Ishikawa (cell line): ENCODE data around the gene ROBO3.

ENCODE experiments used
- CEBPB ChIP-seq: IDR thresholded peaks from 2 replicates; pipeline ENCODE4 v1.6.1; 2012
- CREB1 ChIP-seq: IDR thresholded peaks from 2 replicates; pipeline ENCODE4 v1.6.1; 2012; ENCODE audit warnings: low read depth
- EGR1 ChIP-seq: IDR thresholded peaks from 2 replicates; pipeline ENCODE4 v1.6.1; 2012
- EP300 ChIP-seq: IDR thresholded peaks from 2 replicates; pipeline ENCODE4 v1.6.1; 2012; ENCODE audit warnings: borderline replicate concordance
- FOXM1 ChIP-seq: IDR thresholded peaks from 2 replicates; pipeline ENCODE4 v1.6.1; 2012; ENCODE audit warnings: low read depth, borderline replicate concordance
- NFIC ChIP-seq: IDR thresholded peaks from 2 replicates; pipeline ENCODE4 v1.6.1; 2012
- RAD21 ChIP-seq: IDR thresholded peaks from 2 replicates; pipeline ENCODE4 v1.6.1; 2012; ENCODE audit warnings: low read depth
- TAF1 ChIP-seq: IDR thresholded peaks from 2 replicates; pipeline ENCODE4 v1.6.1; 2012; ENCODE audit warnings: low read depth, mild to moderate bottlenecking
- TCF12 ChIP-seq: IDR thresholded peaks from 2 replicates; pipeline ENCODE4 v1.6.1; 2012; ENCODE audit warnings: low read depth
- TEAD4 ChIP-seq: IDR thresholded peaks from 2 replicates; pipeline ENCODE4 v1.6.1; 2012
- USF1 ChIP-seq: IDR thresholded peaks from 2 replicates; pipeline ENCODE4 v1.6.1; 2012
- YY1 ChIP-seq: IDR thresholded peaks from 2 replicates; pipeline ENCODE4 v1.6.1; 2012; ENCODE audit warnings: low read depth
- ZBTB7A ChIP-seq: IDR thresholded peaks from 2 replicates; pipeline ENCODE4 v1.6.1; 2012; ENCODE audit warnings: low read depth
- TF ChIP-seq, protein P1 (sequence below): IDR thresholded peaks from 2 replicates; pipeline ENCODE4 v1.6.1; 2012
- TF ChIP-seq, protein P2 (sequence below): IDR thresholded peaks from 2 replicates; pipeline ENCODE4 v1.6.1; 2012; ENCODE audit warnings: low read depth, mild to moderate bottlenecking

ROBO3 gene

DNA sequence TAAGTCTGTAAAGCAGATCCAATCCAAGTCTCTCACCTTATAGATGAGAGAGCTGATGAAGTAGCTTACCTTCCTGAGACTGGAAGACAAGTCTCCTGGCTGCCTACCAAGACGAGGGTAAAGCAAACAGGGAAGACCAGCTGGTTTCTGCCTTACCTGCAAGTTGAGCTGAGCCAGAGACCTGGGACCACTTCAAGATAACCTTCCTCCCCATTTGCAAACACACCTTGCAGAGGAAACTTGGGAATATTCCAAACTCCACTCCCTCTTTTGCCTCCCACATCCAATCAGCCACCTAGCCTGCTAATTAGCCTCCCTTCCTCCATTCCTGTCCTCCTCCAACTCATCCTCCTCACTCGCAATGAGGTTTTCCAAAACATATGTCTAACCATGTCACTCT lies 23.4 kb upstream of the ROBO3 start:
- no peak for TF ChIP-seq TEAD4
- no peak for TF ChIP-seq CREB1
- TF ChIP-seq, protein P1, sequence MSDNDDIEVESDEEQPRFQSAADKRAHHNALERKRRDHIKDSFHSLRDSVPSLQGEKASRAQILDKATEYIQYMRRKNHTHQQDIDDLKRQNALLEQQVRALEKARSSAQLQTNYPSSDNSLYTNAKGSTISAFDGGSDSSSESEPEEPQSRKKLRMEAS, result no peak
- TF ChIP-seq, protein P2, sequence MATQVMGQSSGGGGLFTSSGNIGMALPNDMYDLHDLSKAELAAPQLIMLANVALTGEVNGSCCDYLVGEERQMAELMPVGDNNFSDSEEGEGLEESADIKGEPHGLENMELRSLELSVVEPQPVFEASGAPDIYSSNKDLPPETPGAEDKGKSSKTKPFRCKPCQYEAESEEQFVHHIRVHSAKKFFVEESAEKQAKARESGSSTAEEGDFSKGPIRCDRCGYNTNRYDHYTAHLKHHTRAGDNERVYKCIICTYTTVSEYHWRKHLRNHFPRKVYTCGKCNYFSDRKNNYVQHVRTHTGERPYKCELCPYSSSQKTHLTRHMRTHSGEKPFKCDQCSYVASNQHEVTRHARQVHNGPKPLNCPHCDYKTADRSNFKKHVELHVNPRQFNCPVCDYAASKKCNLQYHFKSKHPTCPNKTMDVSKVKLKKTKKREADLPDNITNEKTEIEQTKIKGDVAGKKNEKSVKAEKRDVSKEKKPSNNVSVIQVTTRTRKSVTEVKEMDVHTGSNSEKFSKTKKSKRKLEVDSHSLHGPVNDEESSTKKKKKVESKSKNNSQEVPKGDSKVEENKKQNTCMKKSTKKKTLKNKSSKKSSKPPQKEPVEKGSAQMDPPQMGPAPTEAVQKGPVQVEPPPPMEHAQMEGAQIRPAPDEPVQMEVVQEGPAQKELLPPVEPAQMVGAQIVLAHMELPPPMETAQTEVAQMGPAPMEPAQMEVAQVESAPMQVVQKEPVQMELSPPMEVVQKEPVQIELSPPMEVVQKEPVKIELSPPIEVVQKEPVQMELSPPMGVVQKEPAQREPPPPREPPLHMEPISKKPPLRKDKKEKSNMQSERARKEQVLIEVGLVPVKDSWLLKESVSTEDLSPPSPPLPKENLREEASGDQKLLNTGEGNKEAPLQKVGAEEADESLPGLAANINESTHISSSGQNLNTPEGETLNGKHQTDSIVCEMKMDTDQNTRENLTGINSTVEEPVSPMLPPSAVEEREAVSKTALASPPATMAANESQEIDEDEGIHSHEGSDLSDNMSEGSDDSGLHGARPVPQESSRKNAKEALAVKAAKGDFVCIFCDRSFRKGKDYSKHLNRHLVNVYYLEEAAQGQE, result no peak
- TF ChIP-seq FOXM1, result no peak
- no peak for TF ChIP-seq TAF1
- TF ChIP-seq RAD21, result no peak
- TF ChIP-seq ZBTB7A, result no peak
- TF ChIP-seq NFIC, result no peak
- no peak for TF ChIP-seq YY1
- TF ChIP-seq EP300, result no peak
- no peak for TF ChIP-seq CEBPB

DNA sequence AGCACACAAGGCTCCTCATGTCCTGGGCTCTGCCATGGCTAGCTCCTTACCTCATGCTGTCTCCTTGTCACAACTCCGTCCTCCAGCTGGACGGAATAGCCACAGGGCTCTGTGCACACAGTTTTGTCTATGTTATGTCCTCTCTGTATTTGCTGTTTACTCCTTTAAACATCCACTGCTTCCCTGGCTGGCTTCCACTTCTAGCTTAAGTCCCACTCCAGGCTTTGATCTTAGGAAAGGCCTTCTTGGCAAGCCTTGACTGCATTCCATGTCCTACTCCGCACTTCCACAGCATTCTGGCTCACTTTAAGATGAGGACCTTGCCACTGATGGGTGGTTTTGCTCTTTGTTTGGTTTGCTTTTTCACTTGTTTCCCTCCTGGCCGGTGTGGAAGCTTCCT lies 22.9 kb upstream of the ROBO3 start:
- no peak for TF ChIP-seq TEAD4

- TF ChIP-seq RAD21 (no peak), EGR1 (no peak), ZBTB7A (no peak), USF1 (no peak), CEBPB (no peak)
Measured at GRCh38 chr11:124843616-124843910, 21.7 kb upstream of the ROBO3 start.

GRCh38 chr11:124844664-124845079 lies 20.6 kb upstream of the ROBO3 start:
- TF ChIP-seq NFIC (no peak), CEBPB (no peak), TEAD4 (no peak), FOXM1 (no peak), ZBTB7A (no peak), EP300 (no peak), TCF12 (no peak), YY1 (no peak), USF1 (no peak), CREB1 (no peak), RAD21 (no peak), TAF1 (no peak), EGR1 (no peak)
- TF ChIP-seq, protein P2, result no peak
- TF ChIP-seq, protein P1, result no peak

DNA sequence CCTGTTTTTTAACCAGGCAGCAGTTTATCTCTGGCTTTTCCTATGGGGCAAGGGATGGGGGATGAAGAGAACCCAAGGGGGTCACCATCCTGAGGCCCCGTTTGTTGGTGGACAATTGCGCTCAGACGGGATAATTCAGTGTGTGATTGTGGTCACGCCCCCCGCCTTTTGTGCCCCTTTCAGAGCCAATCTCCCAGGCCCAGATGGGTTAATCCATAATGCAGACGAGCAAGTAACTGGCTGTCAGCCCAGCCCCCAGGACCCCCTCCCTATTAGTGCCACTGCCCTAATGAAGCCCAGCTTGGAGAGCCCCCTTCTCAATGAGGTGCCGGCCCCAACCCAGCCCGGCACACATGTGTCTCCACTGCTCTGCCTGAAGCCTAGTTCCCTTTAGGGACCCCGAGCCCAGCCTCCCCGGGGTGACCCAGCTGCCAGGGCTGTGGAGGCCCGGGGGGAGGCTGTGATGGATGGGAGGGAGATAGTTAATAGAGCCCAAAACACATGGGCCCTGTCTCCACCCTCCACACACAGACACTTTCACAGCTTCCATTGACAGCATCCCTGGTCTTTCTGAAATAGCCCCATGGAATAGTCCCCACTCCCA lies 19.1 kb upstream of the ROBO3 start:
- no peak for TF ChIP-seq YY1
- TF ChIP-seq EGR1, result no peak
- no peak for TF ChIP-seq TEAD4
- no peak for TF ChIP-seq TCF12
- TF ChIP-seq CREB1, result no peak
- TF ChIP-seq NFIC, result no peak
- TF ChIP-seq USF1, result no peak
- no peak for TF ChIP-seq RAD21
- no peak for TF ChIP-seq ZBTB7A
- no peak for TF ChIP-seq CEBPB
- TF ChIP-seq, protein P1, result no peak
- TF ChIP-seq EP300, result no peak
- no peak for TF ChIP-seq FOXM1
- no peak for TF ChIP-seq TAF1
- TF ChIP-seq, protein P2, result no peak
